BLaER1 (cell line): ENCODE data around the gene MEP1B.

ENCODE experiments used
- H3K27ac ChIP-seq: shearing (Covaris generic); formaldehyde crosslinking; 2 replicates; pipeline ENCODE4 v1.8.1; 2022
- H3K27me3 ChIP-seq: shearing (Covaris generic); formaldehyde crosslinking; 2 replicates; pipeline ENCODE4 v1.8.1; 2022
- H3K36me3 ChIP-seq: shearing (Covaris generic); formaldehyde crosslinking; 2 replicates; pipeline ENCODE4 v1.8.1; 2022
- H3K4me1 ChIP-seq: shearing (Covaris generic); formaldehyde crosslinking; 2 replicates; pipeline ENCODE4 v1.8.1; 2022
- H3K4me2 ChIP-seq: shearing (Covaris generic); formaldehyde crosslinking; 2 replicates; pipeline ENCODE4 v1.8.1; 2022
- H3K4me3 ChIP-seq: shearing (Covaris generic); formaldehyde crosslinking; 2 replicates; pipeline ENCODE4 v1.8.1; 2022
- H3K9ac ChIP-seq: shearing (Covaris generic); formaldehyde crosslinking; 2 replicates; pipeline ENCODE4 v1.8.1; 2022
- H3K9me3 ChIP-seq: shearing (Covaris generic); formaldehyde crosslinking; 2 replicates; pipeline ENCODE4 v1.8.1; 2022
- H4K20me1 ChIP-seq: shearing (Covaris generic); formaldehyde crosslinking; 2 replicates; pipeline ENCODE4 v1.8.1; 2022
- Cebpa-rat ChIP-seq: shearing (Covaris generic); IDR thresholded peaks from 2 replicates; pipeline ENCODE4 v1.8.1; 2022

Gene MEP1B

DNA sequence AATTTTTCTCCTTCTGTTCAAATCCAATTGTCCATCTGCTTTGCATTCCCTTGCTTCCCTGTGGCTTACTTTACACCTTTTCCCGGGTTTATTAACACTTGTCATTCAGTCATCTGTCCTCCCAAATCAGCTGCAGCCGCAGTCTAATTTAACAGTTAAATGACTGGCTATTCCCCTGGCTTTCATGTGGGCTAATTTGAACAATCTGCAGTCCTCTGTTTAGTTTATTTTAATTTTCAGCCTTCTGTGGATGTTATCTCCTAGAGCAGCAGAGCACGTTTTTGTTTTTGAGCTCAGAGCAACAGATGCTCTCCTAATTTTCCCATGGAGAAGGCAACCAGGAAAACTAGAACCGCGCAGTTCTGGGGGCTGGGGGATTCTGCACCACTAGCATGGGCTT is 55.0 kb downstream of the MEP1B start:
- H3K27me3 ChIP-seq, result no peaks in the 10 kb centered on the region
- H3K36me3 ChIP-seq, result no peaks in the 10 kb centered on the region
- no peak overlapping the region for H3K9ac ChIP-seq
- no peaks in the 10 kb centered on the region for H4K20me1 ChIP-seq
- H3K27ac ChIP-seq, result no peak overlapping the region
- H3K9me3 ChIP-seq, result no peaks in the 10 kb centered on the region
- no peak overlapping the region for H3K4me2 ChIP-seq
- H3K4me1 ChIP-seq, result no peaks in the 10 kb centered on the region
- TF ChIP-seq Cebpa-rat, result no peak
- no peak overlapping the region for H3K4me3 ChIP-seq

DNA sequence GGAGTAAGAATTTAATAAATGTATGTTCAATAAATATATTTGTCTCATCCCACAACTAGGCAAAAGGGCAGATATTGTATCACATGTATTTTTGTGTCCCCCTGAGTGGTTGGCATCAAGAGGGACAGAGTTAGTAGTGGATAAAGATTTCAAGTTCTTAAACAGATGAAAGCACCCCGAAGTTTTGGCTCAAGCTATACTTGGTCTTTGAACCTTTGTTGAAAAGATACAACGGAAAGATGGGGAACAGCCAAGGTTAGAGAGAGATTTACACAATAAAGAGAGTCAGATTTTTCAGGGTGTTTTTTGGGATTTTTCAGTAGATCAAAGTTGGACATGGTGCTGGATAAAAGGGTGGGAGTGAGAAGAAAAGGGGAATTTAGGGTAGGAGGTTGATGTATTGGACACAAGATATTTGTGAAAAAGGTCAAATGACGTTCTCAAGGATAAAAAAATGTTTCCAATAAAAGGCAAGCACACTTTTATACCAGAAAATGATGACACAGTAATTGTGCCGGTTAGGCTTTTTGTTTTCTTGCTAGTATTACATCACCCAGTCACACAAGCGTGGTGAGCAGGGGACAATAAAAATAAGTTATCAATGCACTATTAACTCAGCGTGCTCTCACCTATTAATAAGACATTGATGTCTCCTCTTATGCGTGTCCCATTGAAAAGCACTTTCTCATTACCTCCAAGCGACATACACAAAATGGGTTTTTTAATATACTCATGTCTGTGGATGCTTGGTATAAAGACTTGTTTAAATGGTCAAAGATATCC is 59.5 kb downstream of the MEP1B start:
- Histone ChIP-seq H3K36me3 (no peaks in the 10 kb centered on the region), H3K9ac (no peak overlapping the region), H3K27me3 (no peaks in the 10 kb centered on the region), H3K4me2 (no peak overlapping the region), H4K20me1 (no peaks in the 10 kb centered on the region), H3K4me1 (no peaks in the 10 kb centered on the region), H3K27ac (no peak overlapping the region), H3K4me3 (no peak overlapping the region), H3K9me3 (no peaks in the 10 kb centered on the region)
- no peak for TF ChIP-seq Cebpa-rat

DNA sequence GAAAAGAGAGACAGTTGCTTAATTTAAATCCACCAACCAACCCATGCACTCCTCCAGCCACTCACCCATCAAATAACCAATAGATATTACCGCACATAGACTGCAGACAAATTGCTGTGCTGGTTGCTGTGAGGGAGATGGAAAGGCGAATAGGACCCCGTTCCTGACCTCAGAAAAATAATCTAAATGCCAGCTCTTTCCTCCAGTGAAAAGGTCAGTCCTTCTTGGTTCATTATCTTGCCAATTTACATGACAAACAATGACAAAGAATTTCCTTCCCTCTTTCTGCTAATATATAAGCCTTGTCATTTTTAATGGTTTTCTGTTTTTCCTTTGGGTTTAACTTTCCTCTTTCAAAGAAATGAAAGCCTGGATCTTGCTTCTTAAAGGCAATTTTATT is 61.6 kb downstream of the MEP1B start:
- H3K4me1 ChIP-seq, result no peaks in the 10 kb centered on the region
- H3K36me3 ChIP-seq, result no peaks in the 10 kb centered on the region
- H4K20me1 ChIP-seq, result no peaks in the 10 kb centered on the region
- H3K4me3 ChIP-seq, result no peak overlapping the region
- no peaks in the 10 kb centered on the region for H3K9me3 ChIP-seq
- H3K27ac ChIP-seq, result no peak overlapping the region
- H3K9ac ChIP-seq, result no peak overlapping the region
- TF ChIP-seq Cebpa-rat, result no peak
- H3K27me3 ChIP-seq, result no peaks in the 10 kb centered on the region
- no peak overlapping the region for H3K4me2 ChIP-seq

DNA sequence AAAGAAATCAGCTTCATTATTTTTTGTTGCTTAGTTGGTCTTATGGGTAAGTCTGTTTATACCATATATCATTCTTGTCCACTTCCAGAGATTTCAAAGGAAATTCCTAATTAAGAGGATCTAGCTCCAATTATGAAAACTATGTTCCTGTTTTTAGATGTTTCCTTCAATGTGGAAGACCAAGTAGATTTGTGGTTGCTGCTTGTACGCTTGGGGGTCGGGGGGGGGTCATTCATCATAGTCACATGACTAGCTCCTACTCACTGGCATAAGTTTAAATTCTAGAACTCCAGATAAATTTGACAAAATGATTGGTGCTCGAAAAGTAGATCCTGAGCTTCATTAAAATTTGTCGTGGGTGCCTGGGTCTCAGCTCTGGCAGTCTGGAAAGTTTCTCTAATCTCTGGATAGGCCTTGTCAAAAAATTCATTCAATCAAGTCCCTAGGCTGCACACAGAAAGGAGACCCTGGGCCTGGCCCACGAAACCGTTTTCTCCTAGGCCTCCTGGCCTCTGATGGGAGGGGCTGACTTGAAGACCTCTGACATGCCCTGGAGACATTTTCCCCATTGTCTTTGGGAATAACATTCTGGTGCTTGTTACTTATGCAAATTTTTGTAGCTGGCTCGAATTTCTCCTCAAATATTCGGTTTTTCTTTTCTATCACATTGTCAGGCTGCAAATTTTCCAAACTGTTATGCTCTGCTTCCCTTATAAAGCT is 62.5 kb downstream of the MEP1B start:
- Histone ChIP-seq H3K27me3 (no peaks in the 10 kb centered on the region), H3K4me1 (peaks cover 5% of the 10 kb centered on the region; the same call in 1 of the 2 replicates), H3K36me3 (no peaks in the 10 kb centered on the region), H4K20me1 (no peaks in the 10 kb centered on the region), H3K4me3 (no peak overlapping the region), H3K4me2 (no peak overlapping the region), H3K9me3 (no peaks in the 10 kb centered on the region), H3K9ac (no peak overlapping the region), H3K27ac (no peak overlapping the region)
- TF ChIP-seq Cebpa-rat, result no peak

DNA sequence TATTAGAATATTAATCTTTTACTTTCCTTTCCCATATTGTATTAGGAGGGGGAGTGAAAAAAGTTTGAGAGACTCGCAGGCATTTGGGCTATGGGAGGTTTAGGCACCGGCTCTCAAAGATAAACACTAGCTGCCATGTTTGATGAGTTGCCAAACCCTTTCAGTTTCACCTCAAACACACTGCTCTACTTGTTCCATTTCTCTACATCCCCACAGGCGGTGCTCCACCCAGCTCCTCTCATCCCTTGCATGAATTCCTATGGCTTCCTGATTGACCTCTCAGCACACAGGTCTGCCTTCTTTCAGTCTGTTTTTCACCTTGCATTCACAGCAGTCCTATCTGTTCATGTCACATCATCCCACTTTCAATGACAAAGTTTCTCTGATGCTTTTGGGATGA is 65.7 kb downstream of the MEP1B start:
- no peak overlapping the region for H3K4me2 ChIP-seq
- no peaks in the 10 kb centered on the region for H3K9me3 ChIP-seq
- no peaks in the 10 kb centered on the region for H3K27me3 ChIP-seq
- no peak overlapping the region for H3K9ac ChIP-seq
- no peaks in the 10 kb centered on the region for H4K20me1 ChIP-seq
- peaks cover 12% of the 10 kb centered on the region; the same call in 1 of the 2 replicates for H3K4me1 ChIP-seq
- no peak overlapping the region for H3K27ac ChIP-seq
- H3K4me3 ChIP-seq, result no peak overlapping the region
- H3K36me3 ChIP-seq, result no peaks in the 10 kb centered on the region
- no peak for TF ChIP-seq Cebpa-rat

DNA sequence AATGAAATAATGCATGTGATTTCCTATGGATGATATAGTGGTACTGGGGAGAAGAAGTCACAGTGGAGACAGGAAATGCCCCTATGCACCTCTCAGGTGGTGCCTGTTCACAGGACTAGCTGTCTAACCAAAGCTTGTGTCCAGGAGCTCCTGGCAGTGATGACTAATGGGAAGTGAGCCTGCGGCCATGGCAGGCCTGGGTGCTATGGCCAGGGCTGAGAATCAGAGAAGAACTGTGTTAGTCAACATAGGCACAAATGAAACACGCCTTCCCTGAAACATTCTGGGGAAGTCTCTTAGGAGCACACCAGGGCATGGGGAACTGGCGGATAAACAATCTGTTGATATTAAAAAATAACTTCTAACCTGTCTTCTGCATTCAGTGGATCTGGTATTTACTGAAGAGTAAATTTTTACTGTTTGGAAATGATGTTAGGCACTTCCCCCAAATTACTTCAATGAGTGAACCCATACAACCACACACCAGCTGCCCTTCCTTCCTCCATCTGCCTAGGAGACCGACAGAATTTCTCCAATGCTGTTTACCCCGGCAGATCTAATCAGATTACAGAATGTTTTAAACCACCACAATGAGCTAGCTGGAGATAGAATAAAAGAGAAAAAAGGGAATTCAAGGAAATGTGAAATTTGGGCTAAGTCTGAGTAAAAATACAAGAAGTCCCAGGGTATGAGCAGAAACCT is 67.4 kb downstream of the MEP1B start:
- H3K4me3 ChIP-seq, result no peak overlapping the region
- no peaks in the 10 kb centered on the region for H4K20me1 ChIP-seq
- H3K9me3 ChIP-seq, result no peaks in the 10 kb centered on the region
- TF ChIP-seq Cebpa-rat, result no peak
- no peak overlapping the region for H3K9ac ChIP-seq
- peaks cover 12% of the 10 kb centered on the region; the same call in 1 of the 2 replicates for H3K4me1 ChIP-seq
- no peaks in the 10 kb centered on the region for H3K27me3 ChIP-seq
- H3K27ac ChIP-seq, result no peak overlapping the region
- H3K36me3 ChIP-seq, result no peaks in the 10 kb centered on the region
- H3K4me2 ChIP-seq, result peak overlapping the region; percentile 11; the same call in 1 of the 2 replicates

DNA sequence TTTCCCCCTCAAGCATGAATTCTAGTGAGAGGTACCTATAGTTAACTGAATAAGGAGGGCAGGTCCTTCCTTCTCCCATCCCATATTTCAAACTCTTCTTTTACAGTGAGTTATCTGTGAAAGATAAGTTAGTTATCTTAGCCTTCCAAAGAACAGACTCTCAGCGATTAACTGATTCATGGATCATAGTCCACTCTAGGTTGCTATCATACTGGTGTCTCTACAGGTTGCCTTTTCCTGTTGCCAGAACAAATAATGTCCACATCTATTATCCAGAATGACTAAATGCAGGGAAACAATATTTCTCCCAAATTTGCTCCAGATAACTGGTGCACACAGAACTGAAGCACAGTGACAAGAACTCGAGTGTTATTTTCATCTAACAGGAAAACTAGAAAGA is 68.3 kb downstream of the MEP1B start:
- Histone ChIP-seq H3K27me3 (no peaks in the 10 kb centered on the region), H3K27ac (no peak overlapping the region), H3K4me2 (no peak overlapping the region), H3K4me1 (peaks cover 12% of the 10 kb centered on the region; the same call in 1 of the 2 replicates), H4K20me1 (no peaks in the 10 kb centered on the region), H3K4me3 (no peak overlapping the region), H3K9me3 (no peaks in the 10 kb centered on the region), H3K9ac (no peak overlapping the region), H3K36me3 (no peaks in the 10 kb centered on the region)
- TF ChIP-seq Cebpa-rat, result no peak

DNA sequence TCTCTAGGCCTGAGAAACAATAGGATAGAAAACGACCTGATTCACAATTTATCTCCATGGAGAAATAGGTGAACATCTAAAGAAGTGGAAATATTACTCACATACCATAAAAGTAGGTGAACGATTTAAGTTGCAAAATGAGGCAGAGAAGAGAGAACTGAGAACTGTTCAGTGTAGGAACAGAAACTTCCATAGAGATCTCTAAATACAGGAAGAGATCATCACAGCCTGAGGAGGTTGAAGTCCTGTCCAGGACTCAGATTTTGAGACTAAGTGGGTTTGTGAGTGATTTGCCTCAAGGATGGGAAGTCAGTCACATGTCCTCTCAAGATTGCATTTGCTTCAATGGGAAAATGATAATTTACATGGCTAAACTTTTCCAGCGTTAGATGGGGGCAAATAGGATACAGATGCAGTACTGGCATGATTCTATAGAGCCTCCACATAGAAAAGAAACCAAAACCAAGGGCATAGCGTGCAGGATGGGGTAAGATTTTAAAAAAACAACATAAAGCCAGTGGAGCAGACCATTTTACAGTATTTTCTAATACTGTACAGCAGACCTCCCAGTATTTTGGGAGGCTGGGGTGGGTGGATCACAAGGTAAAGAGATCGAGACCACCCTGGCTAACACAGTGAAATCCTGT is 68.8 kb downstream of the MEP1B start:
- H3K9ac ChIP-seq, result no peak overlapping the region
- no peak overlapping the region for H3K27ac ChIP-seq
- H3K4me2 ChIP-seq, result no peak overlapping the region
- H3K9me3 ChIP-seq, result no peaks in the 10 kb centered on the region
- H3K36me3 ChIP-seq, result no peaks in the 10 kb centered on the region
- no peaks in the 10 kb centered on the region for H3K27me3 ChIP-seq
- TF ChIP-seq Cebpa-rat, result no peak
- H3K4me3 ChIP-seq, result no peak overlapping the region
- H3K4me1 ChIP-seq, result peaks cover 12% of the 10 kb centered on the region; the same call in 1 of the 2 replicates
- no peaks in the 10 kb centered on the region for H4K20me1 ChIP-seq

DNA sequence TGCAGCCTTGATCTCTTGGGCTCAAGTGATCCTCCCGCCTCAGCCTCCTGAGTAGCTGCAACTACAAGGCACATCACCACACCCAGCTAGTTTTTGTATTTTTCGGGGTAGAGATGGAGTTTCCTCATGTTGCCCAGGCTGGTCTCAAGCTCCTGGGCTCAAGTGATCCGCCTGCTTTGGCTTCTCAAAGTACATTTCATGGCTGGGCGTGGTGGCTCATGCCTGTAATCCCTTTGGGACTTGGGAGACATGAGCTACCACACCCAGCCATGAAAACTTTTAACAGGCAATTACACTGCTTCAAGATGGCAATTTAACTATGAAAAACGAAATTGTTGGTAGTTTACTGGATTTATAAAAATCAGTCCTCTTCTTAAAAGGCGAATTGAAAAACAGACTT is 69.7 kb downstream of the MEP1B start:
- Histone ChIP-seq H4K20me1 (no peaks in the 10 kb centered on the region), H3K9me3 (no peaks in the 10 kb centered on the region), H3K27me3 (no peaks in the 10 kb centered on the region), H3K4me3 (no peak overlapping the region), H3K36me3 (no peaks in the 10 kb centered on the region), H3K9ac (no peak overlapping the region), H3K4me1 (peaks cover 12% of the 10 kb centered on the region; the same call in 1 of the 2 replicates), H3K27ac (no peak overlapping the region), H3K4me2 (no peak overlapping the region)
- no peak for TF ChIP-seq Cebpa-rat
